22Rv1 (cell line): ENCODE measurements around the gene DNAH9.

Experiments
- ZFX ChIP-seq: fragments of 450-650 bp; IDR thresholded peaks from 2 replicates; pipeline ENCODE4 v1.6.1; 2017; ENCODE audit warnings: antibody characterized with exemption, borderline replicate concordance
- TF ChIP-seq, protein P1 (sequence below): fragments of 450-650 bp; IDR thresholded peaks from 2 replicates; pipeline ENCODE4 v1.5.1; 2017; ENCODE audit warnings: mild to moderate bottlenecking

DNA sequence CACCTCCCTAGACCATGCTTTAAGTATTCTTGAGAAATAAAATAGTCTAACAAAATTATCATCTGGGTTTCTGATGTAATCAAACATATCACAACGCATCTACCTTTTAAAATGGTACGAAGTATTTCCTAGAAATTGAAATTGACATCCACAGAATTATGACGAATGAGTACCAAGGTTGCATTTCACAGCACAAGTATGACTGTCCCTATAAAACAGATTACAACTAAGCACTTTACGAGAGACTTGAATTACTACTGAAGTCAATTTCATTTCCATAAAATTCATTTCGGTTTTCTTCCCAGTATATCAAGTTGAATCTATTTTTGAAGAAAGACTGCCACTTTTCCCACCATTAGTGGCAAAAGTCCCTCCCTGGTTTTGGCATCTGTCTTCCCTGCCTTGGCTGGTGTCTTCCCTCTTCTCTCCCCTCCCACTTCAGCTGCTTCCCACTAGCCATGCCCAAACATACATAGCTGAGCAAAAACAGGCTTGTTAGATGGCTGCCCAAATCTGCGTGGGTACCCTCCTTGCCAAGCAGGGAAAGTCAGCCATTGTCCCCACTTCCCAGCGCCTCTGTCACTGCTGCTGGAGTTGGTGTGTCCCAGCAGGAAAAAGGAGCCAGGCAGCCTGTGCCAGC, 29.2 kb downstream of the DNAH9 start:
- TF ChIP-seq, protein P1, sequence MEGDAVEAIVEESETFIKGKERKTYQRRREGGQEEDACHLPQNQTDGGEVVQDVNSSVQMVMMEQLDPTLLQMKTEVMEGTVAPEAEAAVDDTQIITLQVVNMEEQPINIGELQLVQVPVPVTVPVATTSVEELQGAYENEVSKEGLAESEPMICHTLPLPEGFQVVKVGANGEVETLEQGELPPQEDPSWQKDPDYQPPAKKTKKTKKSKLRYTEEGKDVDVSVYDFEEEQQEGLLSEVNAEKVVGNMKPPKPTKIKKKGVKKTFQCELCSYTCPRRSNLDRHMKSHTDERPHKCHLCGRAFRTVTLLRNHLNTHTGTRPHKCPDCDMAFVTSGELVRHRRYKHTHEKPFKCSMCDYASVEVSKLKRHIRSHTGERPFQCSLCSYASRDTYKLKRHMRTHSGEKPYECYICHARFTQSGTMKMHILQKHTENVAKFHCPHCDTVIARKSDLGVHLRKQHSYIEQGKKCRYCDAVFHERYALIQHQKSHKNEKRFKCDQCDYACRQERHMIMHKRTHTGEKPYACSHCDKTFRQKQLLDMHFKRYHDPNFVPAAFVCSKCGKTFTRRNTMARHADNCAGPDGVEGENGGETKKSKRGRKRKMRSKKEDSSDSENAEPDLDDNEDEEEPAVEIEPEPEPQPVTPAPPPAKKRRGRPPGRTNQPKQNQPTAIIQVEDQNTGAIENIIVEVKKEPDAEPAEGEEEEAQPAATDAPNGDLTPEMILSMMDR = no peak
- no peak for TF ChIP-seq ZFX
